ENCODE measurements around the gene PRICKLE2. TPM values are rescaled to one million over a fixed set of nuclear protein-coding genes. Genes with fewer than 3 reads are reported as not detected.
A peak's percentile ranks its signal among the peaks of the same experiment; 100 is the strongest.

PRICKLE2 gene
- total RNA-seq, 4 donors from 2014 or later = 28.8 to 48.1 (median 38.5) TPM

GRCh38 chr3:64226730-64227129, 1.5 kb upstream of the PRICKLE2 start:
- Histone ChIP-seq H3K36me3 (no peaks in the 10 kb centered on the region), H3K27me3 (no peaks in the 10 kb centered on the region), H3K27ac (peak overlapping the region in 1 of 3 donors; percentile 71), H3K9me3 (no peaks in the 10 kb centered on the region), H3K4me1 (peaks cover 24 to 51% of the 10 kb centered on the region in 2 donors), H3K4me3 (replicated peaks in 1 of 3) (no peak overlapping the region)
- intact Hi-C loops (cut with DNase I) = loop anchor here (10.0 kb wide), 1 partner anchor 178 kb away; no protein-coding TSS in a partner anchor
- WGBS, 2 donors = 77 to 80% methylated on average over 3 of the region's 3 CpGs
- TF ChIP-seq CTCF (IDR thresholded peaks at IDR 0.05) (no peak), POLR2A (IDR thresholded peaks at IDR 0.05) (no peak)
- DNase-seq = no peak

GRCh38 chr3:64225695-64226499, 631 bp upstream of the PRICKLE2 start:
- H3K27me3 ChIP-seq = no peaks in the 10 kb centered on the region
- H3K4me3 ChIP-seq (replicated peaks in 1 of 3) = peak overlapping the region in 1 of 3 donors; percentile 16
- no peak for DNase-seq
- intact Hi-C loops (cut with DNase I) = loop anchor here (10.0 kb wide), 1 partner anchor 179 kb away; no protein-coding TSS in a partner anchor
- H3K27ac ChIP-seq = peak overlapping the region; percentile 31 to 71 (median 64)
- no peak for TF ChIP-seq POLR2A (IDR thresholded peaks at IDR 0.05)
- TF ChIP-seq CTCF (IDR thresholded peaks at IDR 0.05) = no peak
- no peaks in the 10 kb centered on the region for H3K9me3 ChIP-seq
- no peaks in the 10 kb centered on the region for H3K36me3 ChIP-seq
- WGBS, 2 donors = 57 to 69% methylated on average over 7 of the region's 7 CpGs
- peaks cover 24 to 58% of the 10 kb centered on the region in 2 donors for H3K4me1 ChIP-seq

DNA sequence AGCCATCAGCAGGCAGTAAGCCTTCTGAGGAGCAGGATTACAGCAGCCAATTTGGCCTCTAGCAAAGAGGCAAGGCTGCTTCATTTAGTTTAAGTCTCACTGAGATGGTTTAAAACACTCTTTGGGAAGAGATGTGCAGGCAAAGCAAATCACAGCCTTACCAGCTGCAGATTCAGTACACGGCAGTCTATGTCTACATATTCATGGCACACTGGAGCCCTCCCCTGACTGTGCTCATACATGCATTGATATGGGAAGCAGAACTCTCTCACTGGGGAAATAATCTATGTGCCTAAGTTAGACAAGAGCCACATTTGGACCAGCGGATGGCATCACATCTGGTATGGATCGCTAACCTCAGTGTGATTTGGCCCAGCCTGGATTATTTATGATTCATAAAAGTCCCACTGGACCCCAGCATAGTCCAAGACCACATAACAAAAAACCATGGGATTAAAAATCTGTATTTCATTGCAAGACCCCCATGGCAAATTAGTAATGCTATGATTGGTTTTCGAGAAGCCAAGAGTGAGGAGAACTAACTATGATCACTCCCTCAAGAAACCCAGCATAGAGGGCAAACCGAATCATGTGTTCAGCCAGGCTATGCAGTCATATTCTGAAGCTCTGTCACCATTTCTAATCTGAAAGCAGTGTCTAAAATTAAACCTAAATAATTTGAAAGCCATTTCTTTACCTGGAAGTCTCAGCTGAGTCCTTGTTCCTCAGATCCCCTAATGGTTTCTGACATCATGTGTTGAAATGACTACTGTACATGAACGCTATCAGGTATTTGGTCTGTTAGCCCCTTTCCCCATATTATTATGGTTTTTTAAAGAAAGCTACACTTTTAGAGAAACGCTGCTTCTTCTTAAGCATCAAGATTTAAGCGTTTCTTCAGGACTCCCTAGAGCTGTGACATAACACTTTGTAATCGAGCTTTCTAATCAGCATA, 1.2 kb downstream of the PRICKLE2 start:
- Histone ChIP-seq H3K4me3 (replicated peaks in 1 of 3) (peak overlapping the region in 1 of 3 donors; percentile 16), H3K9me3 (no peaks in the 10 kb centered on the region), H3K27ac (peak overlapping the region; percentile 55 to 71 (median 64)), H3K4me1 (peaks cover 33 to 68% of the 10 kb centered on the region in 2 donors), H3K36me3 (no peaks in the 10 kb centered on the region), H3K27me3 (no peaks in the 10 kb centered on the region)
- peak; percentile 30 to 37 for DNase-seq
- WGBS, 2 donors = 74 to 86% methylated on average over 9 of the region's 9 CpGs
- TF ChIP-seq CTCF (IDR thresholded peaks at IDR 0.05) (peak in 1 of 6 experiments; percentile 34), POLR2A (IDR thresholded peaks at IDR 0.05) (no peak)
- intact Hi-C loops (cut with DNase I) = loop anchor here (10.0 kb wide), 1 partner anchor 181 kb away; no protein-coding TSS in a partner anchor

- Histone ChIP-seq H3K27me3 (no peaks in the 10 kb centered on the region), H3K9me3 (no peaks in the 10 kb centered on the region), H3K36me3 (no peaks in the 10 kb centered on the region), H3K27ac (no peak overlapping the region), H3K4me3 (replicated peaks in 1 of 3) (no peak overlapping the region), H3K4me1 (peaks cover 33 to 74% of the 10 kb centered on the region in 2 donors)
- 91% methylated on average over 3 of the region's 3 CpGs for WGBS, 2 donors
- TF ChIP-seq POLR2A (IDR thresholded peaks at IDR 0.05) = no peak
- TF ChIP-seq CTCF (IDR thresholded peaks at IDR 0.05) = no peak
- intact Hi-C loops (cut with DNase I) = loop anchor here (10.0 kb wide), 1 partner anchor 182 kb away; no protein-coding TSS in a partner anchor
- DNase-seq = no peak
Measured at GRCh38 chr3:64222501-64223111, 2.7 kb downstream of the PRICKLE2 start.
